HG03103 (cell line): ENCODE measurements around the gene TMEM182.

Source experiments
- ATAC-seq: cut with Tn5 transposase; IDR thresholded peaks from one replicate; pipeline ENCODE4 v1.9.1; 2021; ENCODE audit warnings: low read depth; ENCODE audit not compliant: unreplicated experiment

Gene TMEM182

GRCh38 chr2:102764083-102764482, 2.3 kb downstream of the TMEM182 start:
- no peak for ATAC-seq

- ATAC-seq: no peak
These were observed 3.2 kb downstream of the TMEM182 start for GRCh38 chr2:102765061-102765460.

- no peak for ATAC-seq
These were observed 6.4 kb downstream of the TMEM182 start for GRCh38 chr2:102768253-102768652.

- no peak for ATAC-seq
These were observed 7.1 kb downstream of the TMEM182 start for GRCh38 chr2:102768892-102769291.

GRCh38 chr2:102770506-102770905, 8.7 kb downstream of the TMEM182 start:
- no peak for ATAC-seq

GRCh38 chr2:102771114-102771513, 9.3 kb downstream of the TMEM182 start:
- no peak for ATAC-seq

GRCh38 chr2:102772659-102773058, 10.8 kb downstream of the TMEM182 start:
- ATAC-seq: no peak

GRCh38 chr2:102773149-102773705, 11.4 kb downstream of the TMEM182 start:
- ATAC-seq: no peak

- no peak for ATAC-seq
These were observed 16.4 kb downstream of the TMEM182 start for GRCh38 chr2:102778260-102778659.

- no peak for ATAC-seq
These were observed 18.6 kb downstream of the TMEM182 start for GRCh38 chr2:102780467-102780866.

GRCh38 chr2:102782187-102782586, 20.4 kb downstream of the TMEM182 start:
- no peak for ATAC-seq

GRCh38 chr2:102782933-102783332, 21.1 kb downstream of the TMEM182 start:
- ATAC-seq: no peak

GRCh38 chr2:102783506-102784183, 21.8 kb downstream of the TMEM182 start:
- ATAC-seq: no peak

- no peak for ATAC-seq
These were observed 23.1 kb downstream of the TMEM182 start for GRCh38 chr2:102784940-102785339.

- ATAC-seq: no peak
These were observed 26.5 kb downstream of the TMEM182 start for GRCh38 chr2:102788216-102788884.

- ATAC-seq: no peak
These were observed 27.0 kb downstream of the TMEM182 start for GRCh38 chr2:102788885-102789260.

- ATAC-seq: no peak
These were observed 27.7 kb downstream of the TMEM182 start for GRCh38 chr2:102789349-102790090.

- ATAC-seq: no peak
These were observed 28.2 kb downstream of the TMEM182 start for GRCh38 chr2:102790091-102790455.

- no peak for ATAC-seq
These were observed 30.9 kb downstream of the TMEM182 start for GRCh38 chr2:102792568-102793208.

GRCh38 chr2:102795641-102796040, 33.8 kb downstream of the TMEM182 start:
- no peak for ATAC-seq

- no peak for ATAC-seq
These were observed 34.5 kb downstream of the TMEM182 start for GRCh38 chr2:102796337-102796736.
